ENCODE data around the gene IRF7.

DNA sequence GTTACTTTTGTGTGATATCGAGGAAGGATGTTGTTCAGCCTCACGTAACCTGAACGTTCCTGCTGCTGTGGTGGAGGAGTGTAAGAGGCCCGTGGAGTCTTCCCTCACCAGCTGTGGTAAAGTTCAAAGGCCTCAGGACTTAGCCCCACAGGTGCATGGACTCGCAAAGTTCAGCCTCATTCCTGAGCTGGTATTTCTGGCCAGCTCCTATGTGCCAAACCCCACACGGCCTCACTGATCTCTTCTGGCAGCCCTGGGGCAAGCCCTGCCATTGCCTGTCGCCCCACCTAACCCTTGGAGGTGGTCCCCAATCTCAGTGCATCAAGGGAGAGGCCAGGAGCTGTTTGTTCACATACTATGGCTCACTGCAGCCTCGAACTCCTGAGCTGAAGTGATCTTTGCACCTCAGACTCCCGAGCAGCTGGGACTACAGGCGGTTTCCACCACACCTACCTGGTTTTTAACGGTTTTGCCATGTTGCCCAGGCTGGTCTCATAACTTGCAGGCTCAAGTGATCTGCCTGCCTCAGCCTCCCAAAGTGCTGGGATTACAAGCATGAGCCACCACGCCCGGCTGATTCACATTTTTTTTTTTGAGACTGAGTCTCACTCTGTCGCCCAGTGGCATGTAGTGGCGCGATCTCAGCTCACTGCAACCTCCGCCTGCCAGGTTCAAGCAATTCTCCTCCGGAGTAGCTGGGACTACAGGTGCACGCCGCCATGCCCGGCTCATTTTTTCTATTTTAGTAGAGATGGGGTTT is 37.3 kb downstream of the IRF7 start:
- TF ChIP-seq, protein P1, sequence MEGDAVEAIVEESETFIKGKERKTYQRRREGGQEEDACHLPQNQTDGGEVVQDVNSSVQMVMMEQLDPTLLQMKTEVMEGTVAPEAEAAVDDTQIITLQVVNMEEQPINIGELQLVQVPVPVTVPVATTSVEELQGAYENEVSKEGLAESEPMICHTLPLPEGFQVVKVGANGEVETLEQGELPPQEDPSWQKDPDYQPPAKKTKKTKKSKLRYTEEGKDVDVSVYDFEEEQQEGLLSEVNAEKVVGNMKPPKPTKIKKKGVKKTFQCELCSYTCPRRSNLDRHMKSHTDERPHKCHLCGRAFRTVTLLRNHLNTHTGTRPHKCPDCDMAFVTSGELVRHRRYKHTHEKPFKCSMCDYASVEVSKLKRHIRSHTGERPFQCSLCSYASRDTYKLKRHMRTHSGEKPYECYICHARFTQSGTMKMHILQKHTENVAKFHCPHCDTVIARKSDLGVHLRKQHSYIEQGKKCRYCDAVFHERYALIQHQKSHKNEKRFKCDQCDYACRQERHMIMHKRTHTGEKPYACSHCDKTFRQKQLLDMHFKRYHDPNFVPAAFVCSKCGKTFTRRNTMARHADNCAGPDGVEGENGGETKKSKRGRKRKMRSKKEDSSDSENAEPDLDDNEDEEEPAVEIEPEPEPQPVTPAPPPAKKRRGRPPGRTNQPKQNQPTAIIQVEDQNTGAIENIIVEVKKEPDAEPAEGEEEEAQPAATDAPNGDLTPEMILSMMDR (IDR thresholded peaks at IDR 0.05): no peak
- no peak for TF ChIP-seq POLR2AphosphoS5 (IDR thresholded peaks at IDR 0.05)
- no peak for TF ChIP-seq POLR2A (IDR thresholded peaks at IDR 0.05)

All from breast epithelium (tissue), 3 donors.